Testis (tissue), 2 donors: ENCODE measurements around the gene HKDC1.

Experiments
- CTCF ChIP-seq, 3 experiments: fragments of 450-650 bp in 2 of 3; fragments of 200-600 bp in 1 of 3; sonication (generic) in 1 of 3; IDR thresholded peaks; one replicate each; pipeline ENCODE4 v1.5.1; 2016 to 2019; ENCODE audit warnings: antibody characterized with exemption in 3 of 3, mild to moderate bottlenecking in 2 of 3, moderate library complexity in 1 of 3
- POLR2A ChIP-seq: fragments of 450-650 bp; IDR thresholded peaks from one replicate; pipeline ENCODE4 v1.6.1; 2017; ENCODE audit warnings: antibody characterized with exemption, mild to moderate bottlenecking, moderate library complexity

GRCh38 chr10:69242040-69242851 lies 22.1 kb downstream of the HKDC1 start:
- TF ChIP-seq CTCF (IDR thresholded peaks at IDR 0.05), result no peak
- no peak for TF ChIP-seq POLR2A
